SK-N-SH treated with all-trans-retinoic acid at 6 μM for 48 hours (cell line): ENCODE data around the gene FAM13A.

Experiments used
- ATAC-seq: fragments of 200-7000 bp; cut with Tn5 transposase; 3 replicates; pipeline ENCODE4 v1.9.1; 2020; ENCODE audit warnings: mild to moderate bottlenecking, moderate library complexity
- ARNTL ChIP-seq: fragments of 450-650 bp; formaldehyde crosslinking; IDR thresholded peaks from 2 replicates; pipeline ENCODE4 v1.5.0; 2020; ENCODE audit warnings: low read depth, mild to moderate bottlenecking, moderate library complexity, borderline replicate concordance
- BACH2 ChIP-seq: fragments of 250-450 bp; sonication (Bioruptor Pico); IDR thresholded peaks from 2 replicates; pipeline ENCODE4 v1.9.0; 2021; ENCODE audit warnings: mild to moderate bottlenecking, borderline replicate concordance
- CREB5 ChIP-seq: fragments of 250-450 bp; sonication (Bioruptor Pico); IDR thresholded peaks from 2 replicates; pipeline ENCODE4 v1.5.1; 2020; ENCODE audit warnings: low read depth, mild to moderate bottlenecking, moderate library complexity
- CSRNP3 ChIP-seq: fragments of 250-450 bp; sonication (Bioruptor Pico); IDR thresholded peaks from 2 replicates; pipeline ENCODE4 v1.5.1; 2021; ENCODE audit warnings: mild to moderate bottlenecking, moderate library complexity
- ESRRG ChIP-seq: fragments of 250-450 bp; sonication (Bioruptor Pico); IDR thresholded peaks from 2 replicates; pipeline ENCODE4 v1.6.1; 2021; ENCODE audit warnings: mild to moderate bottlenecking
- GLIS3 ChIP-seq: fragments of 250-450 bp; sonication (Bioruptor Pico); IDR thresholded peaks from 2 replicates; pipeline ENCODE4 v1.5.0; 2020; ENCODE audit warnings: mild to moderate bottlenecking, moderate library complexity
- OSR1 ChIP-seq: fragments of 250-450 bp; sonication (Bioruptor Pico); IDR thresholded peaks from 2 replicates; pipeline ENCODE4 v1.8.0; 2022; ENCODE audit warnings: moderate library complexity, mild to moderate bottlenecking, inconsistent platforms
- PATZ1 ChIP-seq: fragments of 250-450 bp; sonication (Bioruptor Pico); IDR thresholded peaks from 2 replicates; pipeline ENCODE4 v1.8.0; 2020; ENCODE audit warnings: mild to moderate bottlenecking, moderate library complexity, borderline replicate concordance
- POU6F1 ChIP-seq: fragments of 250-450 bp; sonication (Bioruptor Pico); IDR thresholded peaks from 2 replicates; pipeline ENCODE4 v1.8.0; 2021; ENCODE audit warnings: low read depth, mild to moderate bottlenecking, moderate library complexity, borderline replicate concordance
- PPARA ChIP-seq: fragments of 250-450 bp; sonication (Bioruptor Pico); IDR thresholded peaks from 2 replicates; pipeline ENCODE4 v1.5.0; 2020; ENCODE audit warnings: mild to moderate bottlenecking, borderline replicate concordance
- RARB ChIP-seq: fragments of 250-450 bp; sonication (Bioruptor Pico); IDR thresholded peaks from 2 replicates; pipeline ENCODE4 v1.8.0; 2021; ENCODE audit warnings: mild to moderate bottlenecking, moderate library complexity
- TCF4 ChIP-seq: fragments of 250-450 bp; sonication (Bioruptor Pico); IDR thresholded peaks from 2 replicates; pipeline ENCODE4 v1.8.0; 2021; ENCODE audit warnings: mild to moderate bottlenecking, moderate library complexity, borderline replicate concordance
- TOX ChIP-seq: fragments of 250-450 bp; sonication (Bioruptor Pico); IDR thresholded peaks from 2 replicates; pipeline ENCODE4 v1.8.0; 2021; ENCODE audit warnings: mild to moderate bottlenecking, moderate library complexity, borderline replicate concordance
- ZC3H10 ChIP-seq: fragments of 250-450 bp; sonication (Bioruptor Pico); IDR thresholded peaks from 2 replicates; pipeline ENCODE4 v1.5.1; 2021; ENCODE audit warnings: mild to moderate bottlenecking, moderate library complexity
- ZFP3 ChIP-seq: fragments of 250-450 bp; sonication (Bioruptor Pico); IDR thresholded peaks from 2 replicates; pipeline ENCODE4 v1.5.0; 2020; ENCODE audit warnings: mild to moderate bottlenecking, moderate library complexity
- ZNF565 ChIP-seq: fragments of 450-650 bp; formaldehyde crosslinking; conservative IDR thresholded peaks from 2 replicates; pipeline ENCODE4 v1.5.0; 2020; ENCODE audit warnings: low read depth, mild to moderate bottlenecking, moderate library complexity
- ZNF70 ChIP-seq: fragments of 450-650 bp; formaldehyde crosslinking; IDR thresholded peaks from 2 replicates; pipeline ENCODE4 v1.5.0; 2020; ENCODE audit warnings: mild to moderate bottlenecking, moderate library complexity

FAM13A gene

GRCh38 chr4:88827442-88827841 lies 229.5 kb downstream of the FAM13A start:
- TF ChIP-seq ESRRG (no peak), PATZ1 (no peak), ZNF565 (no peak), CREB5 (CRISPR knock-in tag) (no peak), GLIS3 (no peak), RARB (CRISPR knock-in tag) (no peak), CSRNP3 (CRISPR knock-in tag) (no peak), TCF4 (CRISPR knock-in tag) (no peak), PPARA (CRISPR knock-in tag) (no peak), ZFP3 (CRISPR knock-in tag) (no peak), OSR1 (no peak), ZNF70 (CRISPR knock-in tag) (no peak), TOX (no peak)
- TF ChIP-seq, all 23 proteins: peak for 0
- no peak for ATAC-seq

- no peak for ATAC-seq
- no peak for TF ChIP-seq PPARA (CRISPR knock-in tag)
- TF ChIP-seq GLIS3: no peak
- TF ChIP-seq CREB5 (CRISPR knock-in tag): no peak
- no peak for TF ChIP-seq POU6F1 (CRISPR knock-in tag)
- TF ChIP-seq, all 23 proteins: peak for 0
Measured at GRCh38 chr4:88826771-88827170, 230.2 kb downstream of the FAM13A start.

- no peak for ATAC-seq
- TF ChIP-seq ESRRG: no peak
- no peak for TF ChIP-seq CSRNP3 (CRISPR knock-in tag)
- no peak for TF ChIP-seq OSR1
- TF ChIP-seq BACH2 (CRISPR knock-in tag): no peak
- no peak for TF ChIP-seq CREB5 (CRISPR knock-in tag)
- no peak for TF ChIP-seq ZC3H10
- TF ChIP-seq ARNTL: no peak
- no peak for TF ChIP-seq PATZ1
- TF ChIP-seq PPARA (CRISPR knock-in tag): no peak
Measured at GRCh38 chr4:88825931-88826330, 231.1 kb downstream of the FAM13A start.
